NT2/D1 (cell line): ENCODE data around the gene RGS19.

Experiments used
- SUZ12 ChIP-seq: IDR thresholded peaks from 2 replicates; pipeline ENCODE4 v1.6.1; 2011; ENCODE audit not compliant: insufficient read length, insufficient read depth; ENCODE audit errors: extremely low read depth
- YY1 ChIP-seq: IDR thresholded peaks from 2 replicates; pipeline ENCODE4 v1.6.1; 2011; ENCODE audit not compliant: insufficient read length, insufficient read depth
- ZNF274 ChIP-seq: IDR thresholded peaks from 2 replicates; pipeline ENCODE4 v1.6.1; 2011; ENCODE audit warnings: mild to moderate bottlenecking, low read depth, low read length

DNA sequence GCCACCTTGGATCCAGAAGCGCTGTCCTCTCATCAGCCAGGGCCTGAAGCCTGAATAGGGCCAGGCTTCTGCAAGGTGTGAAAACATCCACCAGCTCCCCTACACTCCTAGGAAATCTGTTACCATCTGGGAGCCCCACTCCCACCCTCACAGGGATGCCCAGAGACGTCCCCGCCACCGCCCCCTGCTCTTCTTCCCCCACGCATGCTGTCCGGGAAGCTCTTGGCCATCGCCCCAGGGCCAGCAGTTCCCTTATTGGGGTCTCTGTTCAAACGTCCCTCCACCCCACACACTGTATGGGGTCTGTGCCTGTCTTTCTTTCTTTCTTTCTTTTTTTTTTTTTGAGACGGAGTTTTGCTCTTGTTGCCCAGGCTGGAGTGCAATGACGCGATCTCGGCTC, 3.8 kb downstream of the RGS19 start:
- no peak for TF ChIP-seq YY1
- TF ChIP-seq SUZ12, result no peak
- TF ChIP-seq ZNF274, result no peak
